Fibroblast of pulmonary artery (primary cell): ENCODE results near the gene SMIM3.

Experiments
- DNase-seq: peaks from one replicate; pipeline ENCODE4 v3.0.0-alpha.2; 2010; ENCODE audit warnings: low read depth
- H3K4me3 ChIP-seq: replicated peaks from 2 replicates; pipeline ENCODE4 v1.5.1; 2011; ENCODE audit warnings: low read depth, mild to moderate bottlenecking, control low read depth, low read length, moderate library complexity
- CTCF ChIP-seq: IDR thresholded peaks from 2 replicates; pipeline ENCODE4 v1.5.1; 2011; ENCODE audit warnings: mild to moderate bottlenecking, control low read depth, low read length, inconsistent platforms; ENCODE audit errors: missing control alignments

The SMIM3 gene

GRCh38 chr5:150794927-150795326 lies 16.4 kb downstream of the SMIM3 start:
- no peak for DNase-seq
- no peak overlapping the region for H3K4me3 ChIP-seq
- TF ChIP-seq CTCF: no peak

GRCh38 chr5:150797384-150797783 lies 18.8 kb downstream of the SMIM3 start:
- H3K4me3 ChIP-seq: no peak overlapping the region
- no peak for DNase-seq
- TF ChIP-seq CTCF: no peak

GRCh38 chr5:150801117-150801927 lies 22.8 kb downstream of the SMIM3 start:
- DNase-seq: peak; percentile 85
- peak; percentile 69 for TF ChIP-seq CTCF

GRCh38 chr5:150804388-150804787 lies 25.8 kb downstream of the SMIM3 start:
- no peak for DNase-seq
- H3K4me3 ChIP-seq: no peak overlapping the region
- TF ChIP-seq CTCF: no peak

More at GRCh38 chr5:150801117-150801927, 22.8 kb downstream of the SMIM3 start:
- H3K4me3 ChIP-seq: peak overlapping the region; percentile 20

GRCh38 chr5:150809363-150809762 lies 30.8 kb downstream of the SMIM3 start:
- DNase-seq: no peak
- TF ChIP-seq CTCF: no peak

GRCh38 chr5:150815010-150815409 lies 36.5 kb downstream of the SMIM3 start:
- no peak for TF ChIP-seq CTCF
- H3K4me3 ChIP-seq: no peak overlapping the region
- no peak for DNase-seq

More at GRCh38 chr5:150809363-150809762, 30.8 kb downstream of the SMIM3 start:
- H3K4me3 ChIP-seq: no peak overlapping the region

GRCh38 chr5:150816946-150817345 lies 38.4 kb downstream of the SMIM3 start:
- TF ChIP-seq CTCF: no peak
- no peak for DNase-seq
- no peak overlapping the region for H3K4me3 ChIP-seq
